DND-41 (cell line): ENCODE results near the gene CARD19.
"Not testable (repeated sequence)": the region's sequence is repeated elsewhere in the genome, so short reads cannot be mapped to it uniquely, and the experiment has no call there.

Experiments
- ATAC-seq: fragments of 200-7000 bp; cut with Tn5 transposase; 3 replicates; pipeline ENCODE4 v1.9.1; 2021; ENCODE audit warnings: low read depth; ENCODE audit not compliant: insufficient read depth
- DNase-seq: peaks from one replicate; pipeline ENCODE4 v3.0.0-alpha.2; 2020
- H2AFZ ChIP-seq: 2 replicates; pipeline ENCODE4 v1.6.0; 2012; ENCODE audit warnings: low read depth, low read length
- H3K27ac ChIP-seq: 2 replicates; pipeline ENCODE4 v1.5.1; 2012; ENCODE audit warnings: low read length, inconsistent platforms
- H3K27me3 ChIP-seq: fragments of 200-600 bp; sonication (generic); 2 replicates; pipeline ENCODE4 v1.6.0; 2012; ENCODE audit warnings: low read length, mild to moderate bottlenecking, inconsistent platforms; ENCODE audit not compliant: insufficient read depth, poor library complexity
- H3K36me3 ChIP-seq: 2 replicates; pipeline ENCODE4 v1.5.1; 2012; ENCODE audit warnings: low read length, inconsistent platforms; ENCODE audit not compliant: insufficient read depth
- H3K4me1 ChIP-seq: 2 replicates; pipeline ENCODE4 v1.5.1; 2012; ENCODE audit warnings: mild to moderate bottlenecking, low read length; ENCODE audit not compliant: insufficient read depth
- H3K4me2 ChIP-seq: 2 replicates; pipeline ENCODE4 v1.6.0; 2012; ENCODE audit warnings: mild to moderate bottlenecking, moderate library complexity, low read length, inconsistent platforms; ENCODE audit not compliant: insufficient read depth
- H3K4me3 ChIP-seq, 2 experiments: fragments of 200-600 bp in 1 of 2; shearing (Covaris generic) in 1 of 2; 2 replicates each; pipeline ENCODE4 v1.5.1; 2012 to 2016; ENCODE audit warnings: inconsistent platforms in 2 of 2, low read length in 2 of 2, mild to moderate bottlenecking in 2 of 2, low read depth in 1 of 2, moderate library complexity in 1 of 2
- H3K79me2 ChIP-seq: 2 replicates; pipeline ENCODE4 v1.6.0; 2012; ENCODE audit warnings: low read length, inconsistent platforms; ENCODE audit not compliant: insufficient read depth
- H3K9ac ChIP-seq: 2 replicates; pipeline ENCODE4 v1.6.0; 2012; ENCODE audit warnings: low read depth, mild to moderate bottlenecking, inconsistent platforms, low read length, moderate library complexity
- H3K9me3 ChIP-seq: 2 replicates; pipeline ENCODE4 v1.5.1; 2012; ENCODE audit warnings: low read length, moderate library complexity, mild to moderate bottlenecking, inconsistent platforms; ENCODE audit not compliant: insufficient read depth, severe bottlenecking
- H4K20me1 ChIP-seq: 2 replicates; pipeline ENCODE4 v1.6.0; 2012; ENCODE audit warnings: low read length; ENCODE audit not compliant: insufficient read depth
- EZH2 ChIP-seq: IDR thresholded peaks from 3 replicates; pipeline ENCODE4 v1.6.1; 2012; ENCODE audit warnings: borderline replicate concordance, low read depth, mild to moderate bottlenecking, moderate library complexity, low read length, inconsistent platforms; ENCODE audit not compliant: severe bottlenecking
- TF ChIP-seq, protein P1 (sequence below): IDR thresholded peaks from 2 replicates; pipeline ENCODE4 v1.5.1; 2012; ENCODE audit warnings: borderline replicate concordance, low read length, moderate library complexity, mild to moderate bottlenecking; ENCODE audit not compliant: poor library complexity, severe bottlenecking; ENCODE audit errors: extremely low read depth

Gene CARD19

DNA sequence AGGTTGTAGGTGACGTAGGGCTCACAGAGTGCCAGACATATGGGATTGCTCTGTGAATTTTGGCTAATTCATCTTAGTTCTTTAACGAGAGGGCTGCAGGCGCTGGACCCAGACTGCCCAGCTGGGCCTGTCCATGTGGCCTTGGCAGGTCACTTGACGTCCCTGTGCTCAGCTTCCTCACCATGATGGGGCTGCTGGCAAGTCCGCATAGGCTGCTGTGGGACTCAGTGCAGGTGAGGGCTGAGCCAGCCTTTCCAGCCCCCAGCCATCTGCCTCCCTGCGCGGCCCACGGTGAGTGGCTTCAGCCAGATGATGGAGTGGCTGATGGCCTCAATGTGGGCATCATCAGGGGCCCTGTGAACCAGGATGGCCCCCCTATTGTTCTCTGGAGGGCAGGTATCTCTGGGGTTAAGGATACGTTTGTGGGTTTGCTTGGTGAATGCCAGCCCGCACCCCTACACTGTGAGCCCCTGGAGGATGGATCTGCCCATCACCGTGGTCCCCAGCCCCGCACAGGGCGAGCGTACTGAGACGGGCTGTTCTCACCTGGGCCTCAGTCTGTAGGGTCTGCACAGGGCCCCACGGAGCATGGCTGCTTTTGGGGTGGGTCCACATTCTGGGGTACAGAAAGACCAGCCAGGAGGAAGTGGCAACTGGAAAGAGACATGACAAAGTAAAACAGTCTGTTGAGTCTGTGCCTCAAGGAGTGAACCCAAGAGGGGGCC, 3.7 kb downstream of the CARD19 start:
- H2AFZ ChIP-seq: no peak overlapping the region
- peaks cover 28% of the 10 kb centered on the region for H3K4me1 ChIP-seq
- no peak overlapping the region for H3K4me2 ChIP-seq
- H3K9ac ChIP-seq: no peak overlapping the region
- H3K9me3 ChIP-seq: no peaks in the 10 kb centered on the region
- H3K4me3 ChIP-seq: no peak overlapping the region
- H4K20me1 ChIP-seq: no peaks in the 10 kb centered on the region
- DNase-seq (no peak), ATAC-seq (no peak)
- H3K79me2 ChIP-seq: peaks cover 18% of the 10 kb centered on the region
- H3K27ac ChIP-seq: no peak overlapping the region
- H3K27me3 ChIP-seq: no peaks in the 10 kb centered on the region
- TF ChIP-seq, protein P1, sequence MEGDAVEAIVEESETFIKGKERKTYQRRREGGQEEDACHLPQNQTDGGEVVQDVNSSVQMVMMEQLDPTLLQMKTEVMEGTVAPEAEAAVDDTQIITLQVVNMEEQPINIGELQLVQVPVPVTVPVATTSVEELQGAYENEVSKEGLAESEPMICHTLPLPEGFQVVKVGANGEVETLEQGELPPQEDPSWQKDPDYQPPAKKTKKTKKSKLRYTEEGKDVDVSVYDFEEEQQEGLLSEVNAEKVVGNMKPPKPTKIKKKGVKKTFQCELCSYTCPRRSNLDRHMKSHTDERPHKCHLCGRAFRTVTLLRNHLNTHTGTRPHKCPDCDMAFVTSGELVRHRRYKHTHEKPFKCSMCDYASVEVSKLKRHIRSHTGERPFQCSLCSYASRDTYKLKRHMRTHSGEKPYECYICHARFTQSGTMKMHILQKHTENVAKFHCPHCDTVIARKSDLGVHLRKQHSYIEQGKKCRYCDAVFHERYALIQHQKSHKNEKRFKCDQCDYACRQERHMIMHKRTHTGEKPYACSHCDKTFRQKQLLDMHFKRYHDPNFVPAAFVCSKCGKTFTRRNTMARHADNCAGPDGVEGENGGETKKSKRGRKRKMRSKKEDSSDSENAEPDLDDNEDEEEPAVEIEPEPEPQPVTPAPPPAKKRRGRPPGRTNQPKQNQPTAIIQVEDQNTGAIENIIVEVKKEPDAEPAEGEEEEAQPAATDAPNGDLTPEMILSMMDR: no peak
- no peak for TF ChIP-seq EZH2
- no peaks in the 10 kb centered on the region; the same call in 1 of the 2 replicates for H3K36me3 ChIP-seq

DNA sequence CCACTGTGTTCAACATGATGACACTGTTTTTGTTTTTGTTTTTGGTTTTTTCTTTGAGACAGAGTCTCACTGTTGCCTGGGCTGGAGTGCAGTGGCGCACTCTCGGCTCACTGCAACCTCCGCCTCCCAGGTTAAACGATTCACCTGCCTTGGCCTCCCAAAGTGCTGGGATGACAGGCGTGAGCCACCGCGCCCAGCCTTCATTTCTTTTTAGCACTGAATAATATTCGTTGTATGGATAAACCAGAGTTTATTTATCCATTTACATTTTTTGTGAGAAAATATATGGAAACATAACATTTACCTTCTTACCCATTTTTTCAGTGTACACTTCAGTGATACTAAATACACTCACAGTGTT, 4.2 kb downstream of the CARD19 start:
- peaks cover 18% of the 10 kb centered on the region for H3K79me2 ChIP-seq
- peaks cover 23% of the 10 kb centered on the region for H3K4me1 ChIP-seq
- H3K9ac ChIP-seq: no peak overlapping the region

DNA sequence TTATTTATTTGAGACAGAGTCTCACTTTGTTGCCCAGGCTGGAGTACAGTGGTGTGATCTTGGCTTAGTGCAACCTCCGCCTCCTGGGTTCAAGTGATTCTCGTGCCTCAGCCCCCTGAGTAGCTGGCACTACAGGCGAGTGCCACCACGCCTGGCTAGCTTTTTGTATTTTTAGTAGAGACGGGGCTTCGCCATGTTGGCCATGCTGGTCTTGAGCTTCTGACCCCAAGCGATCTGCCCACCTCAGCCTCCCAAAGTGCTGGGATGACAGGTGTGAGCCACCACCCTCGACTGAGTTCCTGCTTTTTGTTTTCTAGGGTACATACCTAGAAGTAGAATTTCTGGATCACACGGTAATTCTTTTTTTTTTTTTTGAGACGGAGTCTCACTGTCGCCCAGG, 5.1 kb downstream of the CARD19 start:
- not testable (repeated sequence) for ATAC-seq, H3K9me3 ChIP-seq, DNase-seq, H4K20me1 ChIP-seq, H3K27me3 ChIP-seq, H3K4me2 ChIP-seq, H3K4me3 ChIP-seq, H3K36me3 ChIP-seq, H3K9ac ChIP-seq, H2AFZ ChIP-seq, H3K27ac ChIP-seq
- Histone ChIP-seq H3K4me1 (peaks cover 22% of the 10 kb centered on the region), H3K79me2 (peaks cover 18% of the 10 kb centered on the region)

More for the DNA sequence above, 4.2 kb downstream of the CARD19 start:
- H4K20me1 ChIP-seq: no peaks in the 10 kb centered on the region
- no peak overlapping the region for H3K4me2 ChIP-seq
- no peaks in the 10 kb centered on the region for H3K27me3 ChIP-seq
- no peak overlapping the region for H3K4me3 ChIP-seq
- DNase-seq (no peak), ATAC-seq (no peak)
- H3K36me3 ChIP-seq: no peaks in the 10 kb centered on the region; the same call in 1 of the 2 replicates
- H3K27ac ChIP-seq: no peak overlapping the region
- no peaks in the 10 kb centered on the region for H3K9me3 ChIP-seq
- no peak overlapping the region for H2AFZ ChIP-seq
- no peak for TF ChIP-seq EZH2
- TF ChIP-seq, protein P1: no peak

DNA sequence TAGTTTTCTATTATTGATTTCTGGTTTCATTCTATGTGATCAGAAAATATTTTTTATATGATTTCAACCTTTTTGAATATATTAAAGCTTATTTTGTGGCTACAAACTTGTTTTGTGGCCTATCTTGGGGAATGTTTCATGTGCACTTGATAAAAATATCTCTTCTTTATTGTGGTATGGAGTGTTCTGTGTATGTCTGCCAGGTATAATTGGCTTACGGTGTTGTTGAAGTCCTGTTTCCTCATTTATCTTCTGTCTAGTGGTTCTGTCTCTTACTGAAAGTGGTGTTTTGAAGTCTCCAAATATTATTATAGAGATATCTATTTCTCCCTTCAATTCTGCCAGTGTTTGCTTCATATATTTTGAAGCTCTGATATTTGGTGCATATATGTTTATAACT, 9.6 kb downstream of the CARD19 start:
- H3K9ac ChIP-seq: no peak overlapping the region
- no peak for DNase-seq
- no peaks in the 10 kb centered on the region for H4K20me1 ChIP-seq
- no peak overlapping the region for H3K4me3 ChIP-seq
- no peak overlapping the region for H3K27ac ChIP-seq
- ATAC-seq: no peak
- H3K36me3 ChIP-seq: 0 out of 2 replicates have a peak, but pooled peaks cover 3% of the 10 kb centered on the region
- H3K27me3 ChIP-seq: no peaks in the 10 kb centered on the region
- no peak overlapping the region for H2AFZ ChIP-seq
- H3K4me1 ChIP-seq: no peaks in the 10 kb centered on the region
- no peaks in the 10 kb centered on the region for H3K9me3 ChIP-seq
- no peak overlapping the region for H3K4me2 ChIP-seq
- no peaks in the 10 kb centered on the region for H3K79me2 ChIP-seq
- TF ChIP-seq, protein P1: no peak
- TF ChIP-seq EZH2: no peak
